Measurements from ENCODE around the gene LIN9.
"Not testable (repeated sequence)": the region's sequence is repeated elsewhere in the genome, so short reads cannot be mapped to it uniquely, and the experiment has no call there.

LIN9 gene

GRCh38 chr1:226272233-226272902 is 36.6 kb downstream of the LIN9 start:
- not testable (repeated sequence) for DNase-seq (ENCODE audit: low read depth)

DNA sequence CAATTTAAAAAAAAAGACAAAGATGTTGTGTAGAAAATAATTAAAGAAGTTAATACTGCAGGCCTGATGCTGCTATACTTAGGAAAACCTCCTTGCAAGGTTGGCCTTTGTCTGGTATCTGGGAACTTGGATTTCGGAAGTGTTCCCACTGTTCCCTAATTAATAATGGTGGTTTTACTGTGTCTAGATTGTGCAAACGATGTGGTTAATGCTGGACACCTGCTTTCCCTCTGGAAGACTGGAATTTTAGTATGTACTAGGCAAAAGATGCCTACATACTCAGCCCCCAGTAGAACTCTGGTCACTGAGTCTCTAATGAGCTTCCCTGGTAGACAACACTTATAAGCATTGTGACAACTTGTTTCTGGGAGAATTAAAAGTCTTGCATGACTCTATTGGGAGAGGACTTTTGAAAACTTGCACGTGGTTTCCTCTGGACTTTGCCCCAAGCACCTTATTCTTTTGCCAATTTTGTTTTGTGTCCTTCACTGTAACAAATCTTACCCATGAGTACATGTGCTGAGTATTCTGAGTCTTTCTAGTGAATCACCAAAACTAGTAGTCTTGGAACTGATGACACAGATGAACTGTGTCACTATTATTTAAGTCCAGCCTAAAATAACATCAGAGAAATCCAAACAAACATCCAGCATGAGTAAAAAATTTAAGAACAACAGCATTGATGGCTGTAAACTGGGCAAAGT is 40.4 kb downstream of the LIN9 start:
- DNase-seq (ENCODE audit: low read depth), result no peak

GRCh38 chr1:226261818-226262217 is 47.1 kb downstream of the LIN9 start:
- DNase-seq (ENCODE audit: low read depth), result no peak

DNA sequence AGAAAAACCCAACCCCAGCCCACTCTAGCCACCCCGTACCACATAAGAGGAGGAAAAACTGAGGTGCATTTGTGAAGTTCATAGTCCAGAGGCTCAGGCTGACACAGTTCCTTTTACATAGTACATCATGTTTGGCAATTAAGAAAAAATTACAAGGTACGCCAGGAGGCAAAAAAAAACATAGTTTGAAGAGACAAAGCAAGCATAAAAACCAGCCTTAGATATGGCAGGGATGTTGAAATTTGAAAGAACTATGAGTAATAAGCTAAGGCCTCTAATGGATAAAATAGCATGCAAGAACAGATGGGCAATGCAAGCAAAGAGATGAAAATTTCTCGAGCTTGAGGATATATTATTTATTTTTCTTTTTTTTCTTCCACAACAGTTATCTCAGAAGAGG is 53.6 kb downstream of the LIN9 start:
- no peak for DNase-seq (ENCODE audit: low read depth)

GRCh38 chr1:226253933-226254332 is 55.0 kb downstream of the LIN9 start:
- DNase-seq (ENCODE audit: low read depth), result no peak

GRCh38 chr1:226252841-226253240 is 56.1 kb downstream of the LIN9 start:
- DNase-seq (ENCODE audit: low read depth), result not testable (repeated sequence)

- no peak for DNase-seq (ENCODE audit: low read depth)
These were observed 58.5 kb downstream of the LIN9 start for GRCh38 chr1:226250511-226250910.

DNA sequence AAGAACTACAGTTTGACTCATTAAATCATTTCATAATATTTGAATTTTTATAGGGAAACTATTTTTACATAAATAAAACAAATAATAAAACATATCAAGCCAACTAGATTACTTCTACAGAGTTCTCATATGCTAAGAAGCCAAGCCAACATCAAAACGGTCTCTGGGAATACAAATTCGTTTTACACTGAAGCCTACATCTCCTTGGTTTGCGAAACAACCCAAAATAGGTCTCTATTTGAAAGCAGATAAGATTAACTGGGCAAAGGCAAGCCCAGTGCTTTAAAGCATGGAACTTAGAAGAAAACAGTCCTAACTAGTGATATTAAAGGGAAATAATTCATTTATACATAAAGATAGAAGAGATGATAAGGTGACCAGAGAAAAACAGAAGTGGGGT is 60.2 kb downstream of the LIN9 start:
- no peak for DNase-seq (ENCODE audit: low read depth)

- DNase-seq (ENCODE audit: low read depth), result no peak
These were observed 60.9 kb downstream of the LIN9 start for GRCh38 chr1:226248091-226248490.

DNA sequence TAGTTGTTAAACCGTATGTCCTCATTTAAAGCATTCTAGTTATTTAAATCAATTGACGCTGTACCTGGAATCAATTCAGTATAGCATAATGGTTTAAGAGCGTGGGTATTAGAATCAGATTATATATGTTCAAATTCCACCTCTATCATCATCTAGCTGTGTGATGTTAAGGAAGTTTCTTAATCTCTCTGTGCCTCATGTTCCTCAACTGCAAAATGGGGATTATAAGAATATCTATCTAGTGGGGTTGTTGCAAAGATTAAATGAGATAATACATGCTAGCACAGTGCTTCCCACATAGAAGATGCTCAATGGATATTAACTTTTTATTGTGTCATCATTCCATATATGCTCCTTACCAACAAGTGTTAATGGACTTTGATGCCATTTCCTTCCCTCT is 69.5 kb downstream of the LIN9 start:
- DNase-seq (ENCODE audit: low read depth), result no peak

DNA sequence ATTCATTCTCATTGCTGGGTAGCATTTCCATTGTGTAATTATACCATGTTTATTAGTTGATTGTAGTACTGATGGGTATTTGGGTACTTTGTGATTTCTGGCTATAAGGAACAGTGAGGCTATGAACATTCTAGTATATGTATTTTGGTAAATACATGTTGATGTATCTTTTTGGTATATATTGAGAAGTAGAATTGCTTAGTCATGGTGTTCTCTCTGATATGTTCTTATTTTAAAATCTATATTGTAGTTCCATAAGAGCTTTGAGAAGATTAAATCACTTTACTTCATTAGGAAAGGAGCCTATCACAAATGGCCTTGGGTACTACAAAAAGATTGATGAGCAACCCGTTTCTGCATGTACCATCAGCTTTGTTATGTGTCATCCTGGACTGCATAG is 72.1 kb downstream of the LIN9 start:
- no peak for DNase-seq (ENCODE audit: low read depth)

GRCh38 chr1:226233806-226234205 is 75.2 kb downstream of the LIN9 start:
- DNase-seq (ENCODE audit: low read depth), result no peak

GRCh38 chr1:226233293-226233692 is 75.7 kb downstream of the LIN9 start:
- no peak for DNase-seq (ENCODE audit: low read depth)

DNA sequence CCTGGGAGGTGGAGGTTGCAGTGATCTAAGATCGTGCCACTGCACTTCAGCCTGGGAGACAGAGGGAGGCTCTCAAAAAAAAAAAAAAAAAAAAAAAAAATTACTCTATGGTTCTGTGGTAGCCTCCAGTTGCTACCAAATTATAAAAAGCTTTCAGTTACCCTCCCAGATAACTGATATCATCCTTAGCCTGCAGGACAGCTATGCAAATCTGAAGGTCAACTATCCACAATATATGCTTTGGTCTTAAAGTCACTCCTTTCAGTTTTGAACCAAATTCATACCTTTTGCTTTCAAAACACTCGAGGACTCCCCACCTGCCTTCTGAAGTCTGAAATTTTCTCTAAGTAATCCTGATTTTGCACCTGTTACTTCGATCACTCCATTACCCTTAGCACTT is 82.4 kb downstream of the LIN9 start:
- no peak for DNase-seq (ENCODE audit: low read depth)

DNA sequence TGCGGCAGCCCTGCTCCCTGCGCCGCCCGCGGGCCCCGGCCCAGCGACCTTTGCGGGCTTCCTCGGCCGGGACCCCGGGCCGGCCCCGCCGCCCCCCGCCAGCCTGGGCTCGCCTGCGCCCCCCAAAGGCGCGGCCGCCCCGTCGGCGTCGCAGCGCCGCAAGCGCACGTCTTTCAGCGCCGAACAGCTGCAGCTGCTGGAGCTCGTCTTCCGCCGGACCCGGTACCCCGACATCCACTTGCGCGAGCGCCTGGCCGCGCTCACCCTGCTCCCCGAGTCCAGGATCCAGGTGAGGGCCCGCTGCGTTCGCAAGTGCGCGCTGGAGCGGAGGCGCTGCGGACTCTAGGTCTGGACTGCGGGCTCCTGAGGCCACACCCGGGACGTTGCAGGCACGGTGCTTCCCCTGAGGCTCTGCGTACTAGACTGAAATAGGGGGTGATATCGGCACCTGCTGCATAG is 85.1 kb downstream of the LIN9 start:
- no peak for DNase-seq (ENCODE audit: low read depth)

DNA sequence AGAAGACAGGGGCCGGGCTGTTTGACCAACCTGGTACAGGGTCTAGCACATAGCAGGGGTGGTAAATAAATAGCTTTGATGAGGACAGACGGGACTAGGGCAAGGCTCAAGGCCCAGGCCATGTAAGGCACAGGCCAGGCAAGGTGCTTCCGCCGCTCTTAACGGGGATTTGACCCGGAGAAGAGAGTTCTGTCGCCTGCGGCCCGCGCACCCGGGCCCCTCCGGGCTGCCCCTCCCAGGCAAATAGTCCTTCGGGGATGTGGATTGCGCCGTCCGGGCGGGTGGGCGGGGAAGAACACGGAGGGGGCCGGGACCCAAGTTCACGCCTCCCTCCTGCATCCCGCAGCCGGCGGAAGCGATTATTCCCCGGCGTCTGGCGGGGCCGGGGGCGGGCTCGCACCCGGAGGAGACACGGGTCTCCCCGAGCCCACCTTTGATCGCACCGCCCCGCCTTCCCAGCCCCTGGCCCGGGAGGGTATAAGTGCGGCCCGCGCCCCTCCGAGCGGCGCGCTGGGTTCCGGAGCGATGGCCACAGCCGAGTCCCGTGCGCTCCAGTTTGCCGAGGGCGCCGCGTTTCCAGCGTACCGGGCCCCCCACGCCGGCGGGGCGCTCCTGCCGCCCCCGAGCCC is 85.7 kb downstream of the LIN9 start, which contains the start of gene MIXL1:
Gene MIXL1, plus strand, starts transcription at position 508 of the 629 bp plus-strand sequence. Its CDS starts 18 bp downstream, at position 526.
- no peak for DNase-seq (ENCODE audit: low read depth)

DNA sequence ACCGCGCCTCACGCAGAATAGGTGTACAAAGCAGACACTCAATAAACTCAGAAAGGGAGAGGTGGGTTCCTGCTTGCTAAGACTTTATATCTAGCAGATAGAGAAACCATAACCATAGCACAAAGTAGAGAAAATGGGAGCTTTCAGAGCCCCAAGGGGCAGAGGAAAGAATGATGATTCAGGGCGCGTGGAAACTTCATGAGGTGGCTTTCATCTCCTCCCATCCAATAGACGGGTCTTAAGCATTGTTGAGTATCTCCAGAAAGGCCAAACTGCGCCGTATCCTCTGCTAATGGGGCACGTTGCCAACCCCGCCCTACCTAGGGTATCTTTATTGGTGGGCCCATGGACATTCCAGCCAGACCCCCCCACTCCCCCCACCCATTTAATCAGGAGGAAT is 86.3 kb downstream of the LIN9 start:
- DNase-seq (ENCODE audit: low read depth), result no peak

- no peak for DNase-seq (ENCODE audit: low read depth)
These were observed 88.3 kb downstream of the LIN9 start for GRCh38 chr1:226220473-226221189.

DNA sequence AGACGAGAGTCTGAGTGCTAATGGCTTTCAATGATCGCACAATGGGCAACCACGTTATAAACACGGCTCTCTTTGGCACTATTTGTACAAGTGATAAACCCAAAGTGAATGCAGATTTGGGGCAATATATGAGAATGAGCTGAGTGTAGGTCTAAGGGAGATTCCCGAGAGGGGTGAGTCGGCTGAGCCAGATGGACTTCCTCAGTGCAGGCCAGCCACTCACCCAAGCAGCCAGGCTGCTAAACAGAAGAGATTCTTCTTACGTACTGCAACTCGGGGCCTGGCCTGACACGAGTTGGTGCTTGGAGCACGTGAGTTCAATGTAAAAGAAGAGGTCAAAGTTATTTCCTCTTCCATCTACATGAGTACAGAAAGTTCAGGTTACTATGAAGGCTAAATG is 91.7 kb downstream of the LIN9 start:
- DNase-seq (ENCODE audit: low read depth), result no peak

- no peak for DNase-seq (ENCODE audit: low read depth)
These were observed 92.9 kb downstream of the LIN9 start for GRCh38 chr1:226216056-226216455.

- DNase-seq (ENCODE audit: low read depth), result no peak
These were observed 93.7 kb downstream of the LIN9 start for GRCh38 chr1:226215239-226215638.

DNA sequence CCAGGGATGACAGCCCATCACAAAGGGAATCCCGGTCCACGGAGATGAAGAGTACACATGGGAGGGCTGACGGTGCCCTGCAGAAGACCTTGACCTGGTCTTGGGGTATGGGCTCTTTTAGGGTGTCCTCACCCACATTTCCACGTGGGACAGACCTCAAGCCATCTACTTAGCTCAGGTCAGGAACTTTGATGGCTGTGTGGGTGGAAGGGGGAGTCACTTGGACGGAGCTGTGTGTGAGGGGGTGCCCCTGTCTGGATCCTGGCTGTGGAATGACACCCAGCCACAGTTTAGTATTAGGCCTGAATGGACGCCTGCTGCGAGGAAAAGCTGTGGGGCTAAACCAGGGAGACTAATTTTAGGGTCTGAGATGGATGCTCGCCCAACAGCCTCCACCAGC is 96.4 kb downstream of the LIN9 start:
- DNase-seq (ENCODE audit: low read depth), result no peak
